ENCODE data around the gene ZNF554. TPM values are rescaled to one million over a fixed set of nuclear protein-coding genes. Genes with fewer than 3 reads are reported as not detected.

The ZNF554 gene
- total RNA-seq, 1 donor from 2014 or later, result 6.9 TPM

- peaks cover 33% of the 10 kb centered on the region for H3K9me3 ChIP-seq
- no peaks in the 10 kb centered on the region for H3K4me1 ChIP-seq
- TF ChIP-seq CTCF (IDR thresholded peaks at IDR 0.05) (no peak), POLR2AphosphoS5 (IDR thresholded peaks at IDR 0.05; ENCODE audit: insufficient read depth in 1 of 2, low read depth in 1 of 2) (no peak), POLR2A (IDR thresholded peaks at IDR 0.05) (no peak)
- no peak overlapping the region for H3K27ac ChIP-seq
- H3K4me3 ChIP-seq, result no peak overlapping the region
- no peaks in the 10 kb centered on the region for H3K27me3 ChIP-seq
- H3K36me3 ChIP-seq, result peaks cover 0 to 9% of the 10 kb centered on the region in 2 donors
- no peak for DNase-seq (ENCODE audit: extremely low spot score in 2 of 2)
- intact Hi-C loops (cut with DNase I), result no loop called here
These were observed 39.2 kb downstream of the ZNF554 start for GRCh38 chr19:2858864-2859263.

- intact Hi-C loops (cut with DNase I), result no loop called here
- Histone ChIP-seq H3K9me3 (peaks cover 3% of the 10 kb centered on the region), H3K36me3 (no peaks in the 10 kb centered on the region), H3K4me1 (no peaks in the 10 kb centered on the region), H3K4me3 (no peak overlapping the region), H3K27me3 (no peaks in the 10 kb centered on the region), H3K27ac (no peak overlapping the region)
- DNase-seq (ENCODE audit: extremely low spot score in 2 of 2), result no peak
- TF ChIP-seq POLR2AphosphoS5 (IDR thresholded peaks at IDR 0.05; ENCODE audit: insufficient read depth in 1 of 2, low read depth in 1 of 2), result no peak
- TF ChIP-seq CTCF (IDR thresholded peaks at IDR 0.05), result no peak
- TF ChIP-seq POLR2A (IDR thresholded peaks at IDR 0.05), result no peak
These were observed 44.1 kb downstream of the ZNF554 start for GRCh38 chr19:2863816-2864215.

- Histone ChIP-seq H3K36me3 (no peaks in the 10 kb centered on the region), H3K9me3 (no peaks in the 10 kb centered on the region), H3K4me1 (no peaks in the 10 kb centered on the region), H3K27me3 (no peaks in the 10 kb centered on the region), H3K27ac (no peak overlapping the region), H3K4me3 (no peak overlapping the region)
- DNase-seq (ENCODE audit: extremely low spot score in 2 of 2), result no peak
- no peak for TF ChIP-seq POLR2A (IDR thresholded peaks at IDR 0.05)
- TF ChIP-seq POLR2AphosphoS5 (IDR thresholded peaks at IDR 0.05; ENCODE audit: insufficient read depth in 1 of 2, low read depth in 1 of 2), result no peak
- TF ChIP-seq CTCF (IDR thresholded peaks at IDR 0.05), result no peak
- intact Hi-C loops (cut with DNase I), result no loop called here
These were observed 45.8 kb downstream of the ZNF554 start for GRCh38 chr19:2865334-2866100.

GRCh38 chr19:2866495-2867024 is 46.9 kb downstream of the ZNF554 start:
- TF ChIP-seq CTCF (IDR thresholded peaks at IDR 0.05) (no peak), POLR2AphosphoS5 (IDR thresholded peaks at IDR 0.05; ENCODE audit: insufficient read depth in 1 of 2, low read depth in 1 of 2) (no peak), POLR2A (IDR thresholded peaks at IDR 0.05) (no peak)

More at GRCh38 chr19:2866495-2867024, 46.9 kb downstream of the ZNF554 start:
- H3K4me3 ChIP-seq, result no peak overlapping the region
- H3K4me1 ChIP-seq, result no peaks in the 10 kb centered on the region
- DNase-seq (ENCODE audit: extremely low spot score in 2 of 2), result no peak
- no peaks in the 10 kb centered on the region for H3K27me3 ChIP-seq
- H3K36me3 ChIP-seq, result no peaks in the 10 kb centered on the region
- intact Hi-C loops (cut with DNase I), result no loop called here
- H3K9me3 ChIP-seq, result no peaks in the 10 kb centered on the region
- no peak overlapping the region for H3K27ac ChIP-seq
